Activated naive CD4-positive, alpha-beta T cell treated with anti-CD3 and anti-CD28 coated beads, Interleukin-2, amount 50 U/mL, for 24 hours (primary cell): ENCODE measurements around the gene ZSCAN10.

Source experiments
- H3K27ac Mint-ChIP-seq: one replicate; pipeline ENCODE4 v1.8.0; 2021; ENCODE audit warnings: mild to moderate bottlenecking, mixed read lengths
- H3K27me3 Mint-ChIP-seq: one replicate; pipeline ENCODE4 v1.8.0; 2021; ENCODE audit warnings: mixed read lengths
- H3K36me3 Mint-ChIP-seq: one replicate; pipeline ENCODE4 v1.8.0; 2021; ENCODE audit warnings: mixed read lengths
- H3K4me1 Mint-ChIP-seq: one replicate; pipeline ENCODE4 v1.8.0; 2021; ENCODE audit warnings: mixed read lengths
- H3K4me3 Mint-ChIP-seq: one replicate; pipeline ENCODE4 v1.8.0; 2021; ENCODE audit warnings: mild to moderate bottlenecking, mixed read lengths
- H3K9me3 Mint-ChIP-seq: one replicate; pipeline ENCODE4 v1.8.0; 2021; ENCODE audit warnings: mixed read lengths

The ZSCAN10 gene

GRCh38 chr16:3099732-3100499, 822 bp upstream of the ZSCAN10 start:
- Mint-ChIP-seq H3K4me3 (peak overlapping the region; percentile 73), H3K36me3 (no peaks in the 10 kb centered on the region), H3K27ac (peak overlapping the region; percentile 89), H3K9me3 (no peaks in the 10 kb centered on the region), H3K27me3 (no peaks in the 10 kb centered on the region), H3K4me1 (peaks cover 62% of the 10 kb centered on the region)

GRCh38 chr16:3099395-3099731, 269 bp upstream of the ZSCAN10 start:
- Mint-ChIP-seq H3K4me1 (peaks cover 64% of the 10 kb centered on the region), H3K9me3 (no peaks in the 10 kb centered on the region), H3K27me3 (no peaks in the 10 kb centered on the region), H3K4me3 (no peak overlapping the region), H3K36me3 (no peaks in the 10 kb centered on the region), H3K27ac (no peak overlapping the region)

- peaks cover 57% of the 10 kb centered on the region for H3K4me1 Mint-ChIP-seq
- H3K9me3 Mint-ChIP-seq: no peaks in the 10 kb centered on the region
- no peak overlapping the region for H3K4me3 Mint-ChIP-seq
- H3K27ac Mint-ChIP-seq: no peak overlapping the region
- no peaks in the 10 kb centered on the region for H3K36me3 Mint-ChIP-seq
- H3K27me3 Mint-ChIP-seq: no peaks in the 10 kb centered on the region
Measured at GRCh38 chr16:3097266-3097665, 1.8 kb downstream of the ZSCAN10 start.

- Mint-ChIP-seq H3K27me3 (no peaks in the 10 kb centered on the region), H3K27ac (no peak overlapping the region), H3K4me1 (peaks cover 51% of the 10 kb centered on the region), H3K9me3 (no peaks in the 10 kb centered on the region), H3K36me3 (no peaks in the 10 kb centered on the region), H3K4me3 (no peak overlapping the region)
Measured at GRCh38 chr16:3096362-3096761, 2.7 kb downstream of the ZSCAN10 start.

GRCh38 chr16:3095869-3096268, 3.2 kb downstream of the ZSCAN10 start:
- Mint-ChIP-seq H3K36me3 (no peaks in the 10 kb centered on the region), H3K27me3 (no peaks in the 10 kb centered on the region), H3K4me3 (no peak overlapping the region), H3K27ac (peak overlapping the region; percentile 30), H3K4me1 (peaks cover 51% of the 10 kb centered on the region), H3K9me3 (no peaks in the 10 kb centered on the region)

GRCh38 chr16:3094289-3095027, 4.6 kb downstream of the ZSCAN10 start:
- peak overlapping the region; percentile 72 for H3K27ac Mint-ChIP-seq
- H3K27me3 Mint-ChIP-seq: no peaks in the 10 kb centered on the region
- no peaks in the 10 kb centered on the region for H3K36me3 Mint-ChIP-seq
- no peaks in the 10 kb centered on the region for H3K9me3 Mint-ChIP-seq
- no peak overlapping the region for H3K4me3 Mint-ChIP-seq
- peaks cover 42% of the 10 kb centered on the region for H3K4me1 Mint-ChIP-seq

GRCh38 chr16:3092501-3092941, 6.6 kb downstream of the ZSCAN10 start:
- Mint-ChIP-seq H3K36me3 (no peaks in the 10 kb centered on the region), H3K27ac (no peak overlapping the region), H3K9me3 (no peaks in the 10 kb centered on the region), H3K4me3 (no peak overlapping the region), H3K27me3 (no peaks in the 10 kb centered on the region), H3K4me1 (peaks cover 40% of the 10 kb centered on the region)

- Mint-ChIP-seq H3K27me3 (no peaks in the 10 kb centered on the region), H3K4me1 (peaks cover 40% of the 10 kb centered on the region), H3K4me3 (no peak overlapping the region), H3K27ac (no peak overlapping the region), H3K9me3 (no peaks in the 10 kb centered on the region), H3K36me3 (no peaks in the 10 kb centered on the region)
Measured at GRCh38 chr16:3091551-3091950, 7.5 kb downstream of the ZSCAN10 start.

GRCh38 chr16:3089717-3090592, 9.1 kb downstream of the ZSCAN10 start:
- Mint-ChIP-seq H3K27me3 (no peaks in the 10 kb centered on the region), H3K27ac (peak overlapping the region; percentile 41), H3K4me1 (peaks cover 41% of the 10 kb centered on the region), H3K36me3 (no peaks in the 10 kb centered on the region), H3K9me3 (no peaks in the 10 kb centered on the region), H3K4me3 (no peak overlapping the region)

GRCh38 chr16:3088925-3089716, 10.0 kb downstream of the ZSCAN10 start:
- Mint-ChIP-seq H3K27ac (no peak overlapping the region), H3K9me3 (no peaks in the 10 kb centered on the region), H3K4me1 (peaks cover 40% of the 10 kb centered on the region), H3K36me3 (no peaks in the 10 kb centered on the region), H3K4me3 (no peak overlapping the region), H3K27me3 (no peaks in the 10 kb centered on the region)

- no peaks in the 10 kb centered on the region for H3K9me3 Mint-ChIP-seq
- H3K27ac Mint-ChIP-seq: peak overlapping the region; percentile 10
- H3K27me3 Mint-ChIP-seq: no peaks in the 10 kb centered on the region
- H3K36me3 Mint-ChIP-seq: no peaks in the 10 kb centered on the region
- peaks cover 44% of the 10 kb centered on the region for H3K4me1 Mint-ChIP-seq
- no peak overlapping the region for H3K4me3 Mint-ChIP-seq
Measured at GRCh38 chr16:3088450-3088849, 10.6 kb downstream of the ZSCAN10 start.

GRCh38 chr16:3087243-3088235, 11.6 kb downstream of the ZSCAN10 start:
- Mint-ChIP-seq H3K9me3 (no peaks in the 10 kb centered on the region), H3K36me3 (no peaks in the 10 kb centered on the region), H3K27me3 (no peaks in the 10 kb centered on the region), H3K27ac (no peak overlapping the region), H3K4me1 (peaks cover 44% of the 10 kb centered on the region), H3K4me3 (peak overlapping the region; percentile 65)

- H3K36me3 Mint-ChIP-seq: no peaks in the 10 kb centered on the region
- H3K27me3 Mint-ChIP-seq: no peaks in the 10 kb centered on the region
- no peaks in the 10 kb centered on the region for H3K9me3 Mint-ChIP-seq
- peak overlapping the region; percentile 59 for H3K27ac Mint-ChIP-seq
- peaks cover 44% of the 10 kb centered on the region for H3K4me1 Mint-ChIP-seq
- peak overlapping the region; percentile 62 for H3K4me3 Mint-ChIP-seq
Measured at GRCh38 chr16:3086596-3087242, 12.4 kb downstream of the ZSCAN10 start.
